GM12878 (cell line): ENCODE data around the gene HIVEP1. TPM values are rescaled to one million over a fixed set of nuclear protein-coding genes. Genes with fewer than 3 reads are reported as not detected.
"Not testable (repeated sequence)": the region's sequence is repeated elsewhere in the genome, so short reads cannot be mapped to it uniquely, and the experiment has no call there.

Source experiments
- ATAC-seq: fragments of 200-7000 bp; cut with Tn5 transposase; 3 replicates; pipeline ENCODE4 v1.9.1; 2020; ENCODE audit warnings: mild to moderate bottlenecking, moderate library complexity
- BruUV-seq: library from RNA; stranded (reverse); fragments of 400-500 nt; replicated peaks from 2 replicates; lab custom pipeline; 2021; lab: Mats Ljungman, UMichigan
- CTCF ChIA-PET: fragments of 300-600 bp; sonication (Branson Sonifier 250); formaldehyde crosslinking; extraction: SDS; loops from one replicate; lab custom pipeline; 2021; ENCODE audit warnings: inconsistent platforms; lab: Yijun Ruan, JAX
- POLR2A ChIA-PET: fragments of 350-600 bp; formaldehyde crosslinking; extraction: SDS; loops from one replicate; lab custom pipeline; 2021; ENCODE audit warnings: inconsistent platforms; lab: Charles Lee
- RAD21 ChIA-PET: fragments of 300-600 bp; sonication (Branson Sonifier 250); formaldehyde crosslinking; loops from one replicate; lab custom pipeline; 2023; ENCODE audit warnings: antibody characterized with exemption; ENCODE audit not compliant: unreplicated experiment; lab: Charles Lee
- SMC1A ChIA-PET: fragments of 300-600 bp; sonication (Branson Sonifier 250); formaldehyde crosslinking; loops from one replicate; lab custom pipeline; 2023; ENCODE audit not compliant: unreplicated experiment, uncharacterized antibody; lab: Charles Lee
- DNase-seq: peaks from one replicate; pipeline ENCODE4 v3.0.0-alpha.2; 2011; ENCODE audit warnings: low read depth, low spot score
- FAIRE-seq: peaks from 3 replicates; lab custom pipeline; 2011; peaks lifted over from hg19 to GRCh38; lab: Jason Lieb, UNC
- H2AFZ ChIP-seq: 2 replicates; pipeline ENCODE4 v1.6.0; 2011; ENCODE audit warnings: low read depth, low read length, control low read depth; ENCODE audit not compliant: control insufficient read depth
- H3K27ac ChIP-seq: 2 replicates; pipeline ENCODE4 v1.5.1; 2011; ENCODE audit warnings: control low read depth; ENCODE audit not compliant: control insufficient read depth, insufficient read depth
- H3K27me3 ChIP-seq, 2 experiments: replicated peaks in 1 of 2; 2 replicates each; pipeline versions ENCODE4 v1.6.0 to v1.6.1; 2011; ENCODE audit warnings: low read length in 1 of 2; ENCODE audit not compliant: control insufficient read depth in 2 of 2, insufficient read depth in 2 of 2
- H3K36me3 ChIP-seq, 2 experiments: 2 replicates each; pipeline ENCODE4 v1.5.1; 2011; ENCODE audit warnings: low read length in 1 of 2; ENCODE audit not compliant: control insufficient read depth in 2 of 2, insufficient read depth in 2 of 2
- H3K4me1 ChIP-seq: 2 replicates; pipeline ENCODE4 v1.6.1; 2011; ENCODE audit warnings: mild to moderate bottlenecking, low read length, moderate library complexity, mixed read lengths; ENCODE audit not compliant: control insufficient read depth, insufficient read depth
- H3K4me2 ChIP-seq: 2 replicates; pipeline ENCODE4 v1.6.0; 2011; ENCODE audit warnings: control low read depth; ENCODE audit not compliant: control insufficient read depth, insufficient read depth
- H3K4me3 ChIP-seq: fragments of 200-600 bp; sonication (generic); 2 replicates; pipeline ENCODE4 v1.5.1; 2016
- H3K79me2 ChIP-seq: 2 replicates; pipeline ENCODE4 v1.6.0; 2011; ENCODE audit warnings: low read length; ENCODE audit not compliant: control insufficient read depth, insufficient read depth
- H3K9ac ChIP-seq: 2 replicates; pipeline ENCODE4 v1.8.0; 2011; ENCODE audit warnings: low read length, control low read depth, mixed read lengths; ENCODE audit not compliant: control insufficient read depth, insufficient read depth
- H3K9me3 ChIP-seq: replicated peaks from 3 replicates; pipeline ENCODE4 v1.5.1; 2011; ENCODE audit warnings: mild to moderate bottlenecking, low read length; ENCODE audit not compliant: control insufficient read depth, insufficient read depth
- H4K20me1 ChIP-seq: 2 replicates; pipeline ENCODE4 v1.6.0; 2011; ENCODE audit not compliant: control insufficient read depth, insufficient read depth
- IKZF1 ChIP-seq: fragments of 450-650 bp; conservative IDR thresholded peaks from 2 replicates; pipeline ENCODE4 v1.6.1; 2017; ENCODE audit warnings: antibody characterized with exemption, mild to moderate bottlenecking
- IRF4 ChIP-seq: IDR thresholded peaks from 2 replicates; pipeline ENCODE4 v1.6.1; 2011; ENCODE audit warnings: low read depth, low read length
- JUND ChIP-seq: IDR thresholded peaks from 2 replicates; pipeline ENCODE4 v1.6.1; 2012; ENCODE audit warnings: low read depth, mild to moderate bottlenecking, low read length, improper control_type of control experiment, moderate library complexity
- LARP7 ChIP-seq: fragments of 450-650 bp; IDR thresholded peaks from 2 replicates; pipeline ENCODE4 v1.6.1; 2017; ENCODE audit warnings: mild to moderate bottlenecking
- SPI1 ChIP-seq: IDR thresholded peaks from 2 replicates; pipeline ENCODE4 v1.6.1; 2011; ENCODE audit warnings: low read depth, mild to moderate bottlenecking, low read length, moderate library complexity, borderline replicate concordance; ENCODE audit not compliant: insufficient read depth
- SREBF2 ChIP-seq: IDR thresholded peaks from 2 replicates; pipeline ENCODE4 v1.6.1; 2012; ENCODE audit warnings: mild to moderate bottlenecking, low read length
- ZNF217 ChIP-seq: fragments of 450-650 bp; IDR thresholded peaks from 2 replicates; pipeline ENCODE4 v1.6.1; 2017; ENCODE audit warnings: antibody characterized with exemption, mild to moderate bottlenecking
- ZSCAN29 ChIP-seq: fragments of 450-650 bp; IDR thresholded peaks from 2 replicates; pipeline ENCODE4 v1.6.1; 2017; ENCODE audit warnings: mild to moderate bottlenecking, moderate library complexity
- WGBS: methylation state at CpG from one replicate; pipeline ENCODE4 v1.1.6; 2016; ENCODE audit warnings: low lambda C conversion rate; ENCODE audit not compliant: insufficient replicate concordance, insufficient coverage; ENCODE audit errors: missing lambda C conversion rate; 5-methylcytosine and 5-hydroxymethylcytosine counted together
- in situ Hi-C: fragments of 300-500 bp; cut with MboI; formaldehyde crosslinking; loops from 9 replicates; pipeline ENCODE4 v1.14.3; 2018; ENCODE audit warnings: mixed read lengths
- intact Hi-C: fragments of 100-400 bp; cut with micrococcal nuclease; formaldehyde crosslinking; loops from one replicate; pipeline ENCODE4 v1.14.2; 2022; ENCODE audit not compliant: unreplicated experiment
- polyA plus RNA-seq, 11 experiments: library from polyadenylated mRNA; depleted of rRNA in 4 of 11; unstranded in 6 of 11; stranded (reverse) in 5 of 11; fragments of >200 nt; fragmentation: Nextera tagmentation in 4 of 11; fragmentation: Illumina TruSeq in 1 of 11; extraction: Ambion mirVana in 4 of 11; extraction: Trizol in 1 of 11; gene quantifications; 1 replicate in 1 of 11; 2 replicates in 10 of 11; pipeline versions ENCODE4 v1.2.1 to v1.2.3, GENCODE V29; 2011 to 2016; ENCODE audit warnings: inconsistent platforms in 2 of 11, missing spikeins in 2 of 11, low read depth in 1 of 11
- total RNA-seq, 4 experiments: library from RNA; depleted of rRNA in 3 of 4; stranded (reverse); fragments of >200 nt in 3 of 4; fragmentation: Illumina TruSeq in 1 of 4; extraction: Trizol in 1 of 4; gene quantifications; 2 replicates each; pipeline versions ENCODE4 v1.2.1 to v1.2.3, GENCODE V29; 2013 to 2021
- TF ChIP-seq, protein P1 (sequence below): fragments of 450-650 bp; IDR thresholded peaks from 2 replicates; pipeline ENCODE4 v1.6.1; 2018; ENCODE audit warnings: borderline replicate concordance, mild to moderate bottlenecking; ENCODE audit not compliant: partially characterized antibody
- TF ChIP-seq, protein P2 (sequence below): fragments of 450-650 bp; conservative IDR thresholded peaks from 2 replicates; pipeline ENCODE4 v1.6.1; 2017; ENCODE audit warnings: mild to moderate bottlenecking, moderate library complexity
- TF ChIP-seq, protein P3 (sequence below): IDR thresholded peaks from 2 replicates; pipeline ENCODE4 v1.6.1; 2011; ENCODE audit warnings: low read depth, mild to moderate bottlenecking, low read length, moderate library complexity, borderline replicate concordance; ENCODE audit errors: extremely low read depth
- TF ChIP-seq, protein P4 (sequence below): IDR thresholded peaks from 2 replicates; pipeline ENCODE4 v1.6.1; 2011; ENCODE audit warnings: borderline replicate concordance, low read depth, mild to moderate bottlenecking, moderate library complexity, low read length; ENCODE audit not compliant: insufficient read depth, poor library complexity, severe bottlenecking

The HIVEP1 gene
- total and polyA plus RNA-seq, 10 of the 15 experiments (the other 5 are each of a cell fraction or from before 2014, with no cell fraction given) = 4.3 to 37.5 (median 21.6) TPM

DNA sequence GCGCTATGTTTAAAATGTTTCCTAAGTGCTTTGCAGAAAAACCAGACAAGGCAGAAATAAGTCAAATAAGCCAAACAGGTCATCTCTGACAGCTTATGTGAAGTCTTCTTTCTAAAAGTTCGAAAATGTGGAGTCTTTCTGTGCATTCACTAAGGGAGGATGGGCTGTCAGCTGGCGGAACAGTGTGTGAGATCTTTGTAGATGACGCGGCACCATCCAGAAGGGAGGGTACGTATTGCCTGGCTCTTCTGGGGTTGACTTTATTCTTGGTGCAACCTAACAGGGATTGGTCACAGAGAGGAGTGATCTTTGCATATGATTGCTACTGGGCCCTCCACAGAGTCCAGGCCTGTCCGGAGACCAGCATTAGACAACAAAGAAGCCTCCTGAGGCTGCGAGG is 163.5 kb downstream of the HIVEP1 start:
- no peak overlapping the region for H3K4me3 ChIP-seq
- H2AFZ ChIP-seq = no peak overlapping the region
- TF ChIP-seq, protein P1, sequence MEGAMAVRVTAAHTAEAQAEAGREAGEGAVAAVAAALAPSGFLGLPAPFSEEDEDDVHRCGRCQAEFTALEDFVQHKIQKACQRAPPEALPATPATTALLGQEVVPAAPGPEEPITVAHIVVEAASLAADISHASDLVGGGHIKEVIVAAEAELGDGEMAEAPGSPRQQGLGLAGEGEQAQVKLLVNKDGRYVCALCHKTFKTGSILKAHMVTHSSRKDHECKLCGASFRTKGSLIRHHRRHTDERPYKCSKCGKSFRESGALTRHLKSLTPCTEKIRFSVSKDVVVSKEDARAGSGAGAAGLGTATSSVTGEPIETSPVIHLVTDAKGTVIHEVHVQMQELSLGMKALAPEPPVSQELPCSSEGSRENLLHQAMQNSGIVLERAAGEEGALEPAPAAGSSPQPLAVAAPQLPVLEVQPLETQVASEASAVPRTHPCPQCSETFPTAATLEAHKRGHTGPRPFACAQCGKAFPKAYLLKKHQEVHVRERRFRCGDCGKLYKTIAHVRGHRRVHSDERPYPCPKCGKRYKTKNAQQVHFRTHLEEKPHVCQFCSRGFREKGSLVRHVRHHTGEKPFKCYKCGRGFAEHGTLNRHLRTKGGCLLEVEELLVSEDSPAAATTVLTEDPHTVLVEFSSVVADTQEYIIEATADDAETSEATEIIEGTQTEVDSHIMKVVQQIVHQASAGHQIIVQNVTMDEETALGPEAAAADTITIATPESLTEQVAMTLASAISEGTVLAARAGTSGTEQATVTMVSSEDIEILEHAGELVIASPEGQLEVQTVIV = no peak
- TF ChIP-seq, protein P2, sequence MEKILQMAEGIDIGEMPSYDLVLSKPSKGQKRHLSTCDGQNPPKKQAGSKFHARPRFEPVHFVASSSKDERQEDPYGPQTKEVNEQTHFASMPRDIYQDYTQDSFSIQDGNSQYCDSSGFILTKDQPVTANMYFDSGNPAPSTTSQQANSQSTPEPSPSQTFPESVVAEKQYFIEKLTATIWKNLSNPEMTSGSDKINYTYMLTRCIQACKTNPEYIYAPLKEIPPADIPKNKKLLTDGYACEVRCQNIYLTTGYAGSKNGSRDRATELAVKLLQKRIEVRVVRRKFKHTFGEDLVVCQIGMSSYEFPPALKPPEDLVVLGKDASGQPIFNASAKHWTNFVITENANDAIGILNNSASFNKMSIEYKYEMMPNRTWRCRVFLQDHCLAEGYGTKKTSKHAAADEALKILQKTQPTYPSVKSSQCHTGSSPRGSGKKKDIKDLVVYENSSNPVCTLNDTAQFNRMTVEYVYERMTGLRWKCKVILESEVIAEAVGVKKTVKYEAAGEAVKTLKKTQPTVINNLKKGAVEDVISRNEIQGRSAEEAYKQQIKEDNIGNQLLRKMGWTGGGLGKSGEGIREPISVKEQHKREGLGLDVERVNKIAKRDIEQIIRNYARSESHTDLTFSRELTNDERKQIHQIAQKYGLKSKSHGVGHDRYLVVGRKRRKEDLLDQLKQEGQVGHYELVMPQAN = no peak
- TF ChIP-seq, protein P3, sequence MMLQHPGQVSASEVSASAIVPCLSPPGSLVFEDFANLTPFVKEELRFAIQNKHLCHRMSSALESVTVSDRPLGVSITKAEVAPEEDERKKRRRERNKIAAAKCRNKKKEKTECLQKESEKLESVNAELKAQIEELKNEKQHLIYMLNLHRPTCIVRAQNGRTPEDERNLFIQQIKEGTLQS = no peak
- TF ChIP-seq SREBF2 (no peak), JUND (no peak), IKZF1 (no peak), ZSCAN29 (no peak), SPI1 (no peak), IRF4 (no peak), LARP7 (no peak), ZNF217 (no peak)
- TF ChIP-seq, protein P4, sequence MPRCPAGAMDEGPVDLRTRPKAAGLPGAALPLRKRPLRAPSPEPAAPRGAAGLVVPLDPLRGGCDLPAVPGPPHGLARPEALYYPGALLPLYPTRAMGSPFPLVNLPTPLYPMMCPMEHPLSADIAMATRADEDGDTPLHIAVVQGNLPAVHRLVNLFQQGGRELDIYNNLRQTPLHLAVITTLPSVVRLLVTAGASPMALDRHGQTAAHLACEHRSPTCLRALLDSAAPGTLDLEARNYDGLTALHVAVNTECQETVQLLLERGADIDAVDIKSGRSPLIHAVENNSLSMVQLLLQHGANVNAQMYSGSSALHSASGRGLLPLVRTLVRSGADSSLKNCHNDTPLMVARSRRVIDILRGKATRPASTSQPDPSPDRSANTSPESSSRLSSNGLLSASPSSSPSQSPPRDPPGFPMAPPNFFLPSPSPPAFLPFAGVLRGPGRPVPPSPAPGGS = no peak
- 39% methylated on average over 8 of the region's 8 CpGs for WGBS
- intact Hi-C loops (no loop called here), in situ Hi-C loops (no loop called here)
- ChIA-PET CTCF (no interaction called here), SMC1A (interaction anchor here (1.6 kb wide), 1 partner anchor 520 kb away, joined by 4 read pairs; no protein-coding TSS in a partner anchor), POLR2A (no interaction called here), RAD21 (no interaction called here)
- H3K36me3 ChIP-seq = no peaks in the 10 kb centered on the region
- no TSS peak for BruUV-seq
- no peaks in the 10 kb centered on the region for H3K4me1 ChIP-seq
- no peaks in the 10 kb centered on the region for H3K27me3 ChIP-seq
- no peaks in the 10 kb centered on the region for H4K20me1 ChIP-seq
- no peaks in the 10 kb centered on the region for H3K79me2 ChIP-seq
- ATAC-seq (no peak), DNase-seq (no peak), FAIRE-seq (no peak)
- no peak overlapping the region for H3K4me2 ChIP-seq
- H3K27ac ChIP-seq = no peak overlapping the region
- H3K9me3 ChIP-seq = no peaks in the 10 kb centered on the region; the same call in 2 of the 3 replicates
- no peak overlapping the region for H3K9ac ChIP-seq

DNA sequence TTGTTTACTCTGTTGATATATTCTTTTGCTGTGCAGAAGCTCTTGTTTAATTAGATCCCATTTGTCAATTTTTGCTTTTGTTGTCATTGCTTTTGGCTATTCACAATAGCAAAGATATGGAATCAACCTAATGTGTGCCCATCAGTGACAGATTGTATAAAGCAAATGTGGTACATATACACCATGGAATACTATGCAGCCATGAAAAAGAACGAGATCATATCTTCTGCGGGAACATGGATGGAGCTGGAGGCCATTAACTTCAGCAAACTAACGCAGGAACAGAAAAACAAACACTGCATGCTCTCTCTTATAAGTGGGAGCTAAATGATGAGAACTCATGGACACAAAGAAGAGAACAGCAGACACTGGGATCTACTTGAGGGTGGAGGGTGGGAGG is 164.7 kb downstream of the HIVEP1 start:
- H2AFZ ChIP-seq, H3K4me1 ChIP-seq, ATAC-seq, in situ Hi-C loops, H4K20me1 ChIP-seq, H3K36me3 ChIP-seq, BruUV-seq, CTCF ChIA-PET, H3K4me3 ChIP-seq, H3K4me2 ChIP-seq, H3K27me3 ChIP-seq, H3K9ac ChIP-seq, FAIRE-seq, H3K9me3 ChIP-seq, DNase-seq, RAD21 ChIA-PET, H3K79me2 ChIP-seq, POLR2A ChIA-PET, intact Hi-C loops, H3K27ac ChIP-seq: not testable (repeated sequence)
- 79% methylated on average over 3 of the region's 3 CpGs for WGBS
- SMC1A ChIA-PET = interaction anchor here (1.2 kb wide), 1 partner anchor 114 kb away, joined by 3 read pairs; no protein-coding TSS in a partner anchor
